Fibroblast of pulmonary artery (primary cell): ENCODE data around the gene TMEM204.

Source experiments
- DNase-seq: peaks from one replicate; pipeline ENCODE4 v3.0.0-alpha.2; 2010; ENCODE audit warnings: low read depth
- H3K4me3 ChIP-seq: replicated peaks from 2 replicates; pipeline ENCODE4 v1.5.1; 2011; ENCODE audit warnings: low read depth, mild to moderate bottlenecking, control low read depth, low read length, moderate library complexity
- CTCF ChIP-seq: IDR thresholded peaks from 2 replicates; pipeline ENCODE4 v1.5.1; 2011; ENCODE audit warnings: mild to moderate bottlenecking, control low read depth, low read length, inconsistent platforms; ENCODE audit errors: missing control alignments

TMEM204 gene

GRCh38 chr16:1534021-1535020, 855 bp downstream of the TMEM204 start:
- peak overlapping the region; percentile 48 for H3K4me3 ChIP-seq
- no peak for DNase-seq
- TF ChIP-seq CTCF = no peak

DNA sequence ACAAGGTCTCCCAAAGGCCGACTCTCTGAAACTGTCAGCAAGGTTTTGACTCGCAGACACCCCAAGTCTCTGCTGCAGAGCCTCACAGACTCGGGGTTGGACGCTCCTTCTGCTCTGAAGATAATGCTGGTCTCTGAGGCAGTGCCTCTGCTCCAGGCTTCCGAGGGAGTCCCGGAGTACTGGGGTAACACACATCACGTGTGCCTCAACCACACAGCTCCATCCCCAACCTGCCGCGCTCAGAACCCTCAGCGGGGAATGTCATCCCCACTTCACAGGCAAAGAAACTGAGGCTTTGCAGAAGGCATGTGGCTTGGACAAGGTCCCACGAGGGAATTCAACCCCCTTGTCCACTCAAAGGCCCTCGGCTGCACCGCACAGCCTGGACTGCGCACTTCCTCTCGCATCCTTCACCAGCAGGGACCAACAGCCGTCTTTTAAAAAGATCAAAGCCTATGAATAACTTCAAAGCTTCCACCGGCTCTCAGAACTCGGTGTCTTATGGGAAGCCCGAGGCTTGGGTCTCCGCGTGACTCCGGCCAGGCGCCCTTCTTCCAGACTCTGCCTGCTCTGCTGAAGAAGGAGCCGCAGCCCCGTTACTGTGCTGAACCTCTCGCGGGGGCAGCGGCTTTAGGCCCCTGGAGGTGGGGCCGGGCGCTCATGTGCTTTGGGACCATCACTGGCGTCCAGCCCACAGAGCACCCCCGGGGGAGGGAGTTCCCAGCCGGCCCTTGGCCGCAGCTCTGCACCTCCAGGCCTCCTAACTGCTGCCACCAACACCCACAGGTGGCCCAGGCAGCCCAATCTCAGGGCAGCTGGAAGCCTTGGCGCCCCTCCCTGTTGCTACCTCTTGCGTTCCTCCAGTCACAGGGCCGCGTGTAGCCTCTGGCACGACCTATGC, 2.2 kb downstream of the TMEM204 start:
- peak overlapping the region; percentile 48 for H3K4me3 ChIP-seq
- DNase-seq = no peak
- no peak for TF ChIP-seq CTCF

DNA sequence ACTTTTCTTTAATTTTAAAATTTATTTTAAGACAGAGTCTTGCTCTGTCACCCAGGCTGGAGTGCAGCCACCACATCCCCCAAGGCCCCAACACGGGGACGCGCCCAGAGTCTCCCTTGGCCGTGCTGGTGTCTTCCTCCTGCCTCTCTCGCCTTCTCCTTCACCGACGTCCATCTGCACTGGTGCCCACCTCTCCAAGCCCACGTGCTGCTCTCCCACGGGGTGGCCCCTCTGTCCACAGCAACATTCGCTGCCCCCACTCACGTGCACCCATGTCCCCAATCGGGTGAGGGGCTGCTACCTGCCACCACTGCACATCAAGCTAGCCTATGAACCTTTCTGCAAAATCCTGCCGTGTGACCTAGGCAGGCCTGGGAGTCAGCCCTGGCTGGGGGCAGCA, 3.1 kb downstream of the TMEM204 start:
- no peak for DNase-seq

DNA sequence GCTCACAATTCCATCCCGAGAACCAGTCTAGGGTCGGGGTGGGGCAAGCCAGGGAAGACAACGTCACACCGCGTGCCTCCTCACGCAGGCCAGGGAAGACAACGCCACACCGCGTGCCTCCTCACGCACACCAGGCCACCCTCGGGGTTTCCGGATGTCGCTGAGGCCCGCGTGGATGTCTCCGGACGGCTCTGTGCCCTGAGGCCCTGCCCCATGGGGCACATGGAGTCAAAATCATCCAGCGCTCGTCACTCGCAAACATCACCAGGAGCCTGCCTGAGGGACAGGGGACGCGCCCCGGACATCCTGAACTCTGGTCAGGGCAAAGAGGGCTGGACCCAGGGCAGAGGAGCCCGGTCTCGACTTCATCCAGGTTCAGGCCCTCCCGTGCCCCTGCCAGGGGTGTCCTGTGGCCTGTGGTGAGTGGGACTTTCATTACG, 3.7 kb downstream of the TMEM204 start:
- DNase-seq = no peak
- no peak for TF ChIP-seq CTCF
- H3K4me3 ChIP-seq = no peak overlapping the region

More for the DNA sequence above, 3.1 kb downstream of the TMEM204 start:
- no peak overlapping the region for H3K4me3 ChIP-seq
- no peak for TF ChIP-seq CTCF

DNA sequence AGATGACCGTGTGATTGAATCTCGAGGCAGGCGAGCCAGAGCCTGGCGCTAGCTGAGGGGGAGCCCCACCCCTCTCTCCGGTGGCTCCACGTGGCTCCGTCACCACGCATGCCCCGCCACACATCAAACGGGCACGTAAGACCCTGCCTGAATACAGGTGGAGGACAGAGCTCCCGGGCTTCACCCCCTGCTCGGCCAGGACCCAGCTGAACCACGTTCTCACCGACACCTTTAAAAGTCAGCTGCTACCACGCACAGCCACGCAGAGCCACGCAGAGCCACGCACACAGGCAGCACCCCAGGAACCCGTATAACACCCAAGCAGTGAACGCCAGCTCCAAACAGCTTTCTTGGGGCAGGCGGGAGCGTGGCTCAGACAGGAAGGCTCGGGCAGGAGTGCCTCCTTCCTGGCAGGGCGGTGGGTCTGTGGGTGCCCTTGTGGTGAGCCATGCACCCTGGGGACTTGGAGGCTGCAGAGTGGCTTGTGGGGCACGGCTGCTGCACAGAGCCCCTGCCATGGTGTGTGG, 4.4 kb downstream of the TMEM204 start:
- no peak overlapping the region for H3K4me3 ChIP-seq
- TF ChIP-seq CTCF = no peak
- DNase-seq = no peak

- no peak for DNase-seq
These were observed 5.5 kb downstream of the TMEM204 start for GRCh38 chr16:1538804-1539520.

More at GRCh38 chr16:1538804-1539520, 5.5 kb downstream of the TMEM204 start:
- no peak for TF ChIP-seq CTCF
- H3K4me3 ChIP-seq = no peak overlapping the region
